ENCODE results near the gene KCTD3. TPM values are rescaled to one million over a fixed set of nuclear protein-coding genes. Genes with fewer than 3 reads are reported as not detected.

The KCTD3 gene
- total and polyA plus RNA-seq, 2 of the 13 experiments (the other 11 are each of a cell fraction or from before 2014, with no cell fraction given) = 49.8 to 68.1 TPM

- TF ChIP-seq TERF1 (CRISPR knock-in tag; IDR thresholded peaks at IDR 0.05) (no peak), ZNF660 (CRISPR knock-in tag; IDR thresholded peaks at IDR 0.05; ENCODE audit: borderline replicate concordance, low read depth) (no peak), HES4 (CRISPR knock-in tag; IDR thresholded peaks at IDR 0.05; ENCODE audit: borderline replicate concordance) (no peak), PHF20 (CRISPR knock-in tag; IDR thresholded peaks at IDR 0.05) (peak; percentile 46), GTF3A (CRISPR knock-in tag; conservative IDR thresholded peaks at IDR 0.05) (no peak), MTERF4 (CRISPR knock-in tag; IDR thresholded peaks at IDR 0.05) (no peak; the same call in 1 of the 2 replicates), ZFP36L2 (CRISPR knock-in tag; IDR thresholded peaks at IDR 0.05) (no peak), NR2F2 (IDR thresholded peaks at IDR 0.05; ENCODE audit: borderline replicate concordance, low read depth) (no peak), RELA (CRISPR knock-in tag; IDR thresholded peaks at IDR 0.05) (no peak), ZSCAN12 (CRISPR knock-in tag; IDR thresholded peaks at IDR 0.05) (no peak), AGO1 (IDR thresholded peaks at IDR 0.05; ENCODE audit: low read depth, low read length, poor library complexity, severe bottlenecking) (peak; percentile 55), ZNF800 (CRISPR knock-in tag; IDR thresholded peaks at IDR 0.05) (no peak), BATF2 (CRISPR knock-in tag; IDR thresholded peaks at IDR 0.05) (peak; percentile 66; the same call in 1 of the 2 replicates), ZNF678 (CRISPR knock-in tag; IDR thresholded peaks at IDR 0.05) (no peak), ZNF44 (CRISPR knock-in tag; IDR thresholded peaks at IDR 0.05) (no peak), TRIM24 (CRISPR knock-in tag; IDR thresholded peaks at IDR 0.05) (no peak), ETS1 (CRISPR knock-in tag; IDR thresholded peaks at IDR 0.05) (0 out of 2 replicates have a peak, but pooled peaks have one; percentile 45), HNRNPH1 (optimal IDR thresholded peaks at IDR 0.05; ENCODE audit: low read depth, low read length) (no peak), HHEX (CRISPR knock-in tag; IDR thresholded peaks at IDR 0.05) (no peak)
Measured at GRCh38 chr1:215566556-215567490, at the start of gene KCTD3 (continued).

Measured in HepG2 (cell line).